ENCODE data around the gene CCDC141. TPM values are rescaled to one million over a fixed set of nuclear protein-coding genes. Genes with fewer than 3 reads are reported as not detected.

CCDC141 gene
- total and polyA plus RNA-seq, 2 of the 13 experiments (the other 11 are each of a cell fraction or from before 2014, with no cell fraction given) = not detected

GRCh38 chr2:178946494-178946893 lies 103.4 kb downstream of the CCDC141 start:
- Histone ChIP-seq H3K9ac (ENCODE audit: insufficient read depth, low read depth, low read length) (no peak overlapping the region), H3K27me3 (ENCODE audit: control insufficient read depth in 1 of 2, insufficient read depth in 2 of 2, low read length in 2 of 2) (peaks cover 0 to 8% of the 10 kb centered on the region in 2 experiments; a peak in 2 of 5 replicates), H3K4me3 (replicated peaks in 1 of 3; ENCODE audit: insufficient read depth in 1 of 3, low read depth in 2 of 3, low read length in 3 of 3) (no peak overlapping the region), H3K36me3 (replicated peaks in 1 of 2; ENCODE audit: control insufficient read depth in 1 of 2, insufficient read depth in 2 of 2, low read length in 2 of 2) (no peaks in the 10 kb centered on the region), H3K27ac (ENCODE audit: extremely low read length, insufficient read depth, low read length) (no peak overlapping the region), H3K79me2 (ENCODE audit: insufficient read depth, low read length) (no peaks in the 10 kb centered on the region), H4K20me1 (ENCODE audit: insufficient read depth, low read length) (no peaks in the 10 kb centered on the region), H3K4me2 (ENCODE audit: low read depth, low read length) (no peak overlapping the region), H2AFZ (ENCODE audit: low read length) (no peak overlapping the region), H3K9me3 (ENCODE audit: low read length) (no peaks in the 10 kb centered on the region), H3K4me1 (ENCODE audit: insufficient read depth, low read length) (no peaks in the 10 kb centered on the region)
- BruUV-seq (replicated peaks) = no TSS peak
- TF ChIP-seq GTF3A (CRISPR knock-in tag; conservative IDR thresholded peaks at IDR 0.05) (no peak), ZNF615 (CRISPR knock-in tag; IDR thresholded peaks at IDR 0.05; ENCODE audit: borderline replicate concordance) (no peak), BCL3 (CRISPR knock-in tag; IDR thresholded peaks at IDR 0.05) (no peak), ZSCAN25 (CRISPR knock-in tag; IDR thresholded peaks at IDR 0.05) (no peak), PCBP2 (optimal IDR thresholded peaks at IDR 0.05; ENCODE audit: low read depth, low read length, poor library complexity, severe bottlenecking) (no peak), MEIS2 (CRISPR knock-in tag; IDR thresholded peaks at IDR 0.05) (no peak), ZNF33B (CRISPR knock-in tag; IDR thresholded peaks at IDR 0.05) (no peak), ZNF878 (CRISPR knock-in tag; IDR thresholded peaks at IDR 0.05) (no peak), CHCHD3 (CRISPR knock-in tag; IDR thresholded peaks at IDR 0.05) (no peak), ZNF552 (CRISPR knock-in tag; IDR thresholded peaks at IDR 0.05; ENCODE audit: borderline replicate concordance) (no peak)
- TF ChIP-seq, protein P1, sequence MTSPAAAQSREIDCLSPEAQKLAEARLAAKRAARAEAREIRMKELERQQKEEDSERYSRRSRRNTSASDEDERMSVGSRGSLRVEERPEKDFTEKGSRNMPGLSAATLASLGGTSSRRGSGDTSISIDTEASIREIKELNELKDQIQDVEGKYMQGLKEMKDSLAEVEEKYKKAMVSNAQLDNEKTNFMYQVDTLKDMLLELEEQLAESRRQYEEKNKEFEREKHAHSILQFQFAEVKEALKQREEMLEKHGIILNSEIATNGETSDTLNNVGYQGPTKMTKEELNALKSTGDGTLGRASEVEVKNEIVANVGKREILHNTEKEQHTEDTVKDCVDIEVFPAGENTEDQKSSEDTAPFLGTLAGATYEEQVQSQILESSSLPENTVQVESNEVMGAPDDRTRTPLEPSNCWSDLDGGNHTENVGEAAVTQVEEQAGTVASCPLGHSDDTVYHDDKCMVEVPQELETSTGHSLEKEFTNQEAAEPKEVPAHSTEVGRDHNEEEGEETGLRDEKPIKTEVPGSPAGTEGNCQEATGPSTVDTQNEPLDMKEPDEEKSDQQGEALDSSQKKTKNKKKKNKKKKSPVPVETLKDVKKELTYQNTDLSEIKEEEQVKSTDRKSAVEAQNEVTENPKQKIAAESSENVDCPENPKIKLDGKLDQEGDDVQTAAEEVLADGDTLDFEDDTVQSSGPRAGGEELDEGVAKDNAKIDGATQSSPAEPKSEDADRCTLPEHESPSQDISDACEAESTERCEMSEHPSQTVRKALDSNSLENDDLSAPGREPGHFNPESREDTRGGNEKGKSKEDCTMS (CRISPR knock-in tag; conservative IDR thresholded peaks at IDR 0.05) = no peak
- intact Hi-C loops (cut with micrococcal nuclease; ENCODE audit: unreplicated experiment) = no loop called here
- POLR2A ChIA-PET = no interaction called here
- ATAC-seq = no peak
- in situ Hi-C loops (cut with HindIII; ENCODE audit: extremely low pct_ligation_motif_present, low pct_unique_long_range_greater_than_20kb) = no loop called here
- 24% methylated on average over 3 of the region's 3 CpGs for WGBS (ENCODE audit: low lambda C conversion rate)
- CTCF ChIA-PET (ENCODE audit: low intra/inter-chr PET ratio, low total read pairs) = no interaction called here
- DNase-seq (ENCODE audit: low spot score) = no peak
- no peak for FAIRE-seq
